IPS-15b (cell line): ENCODE data around the gene HOXB5.

Experiments
- H3K27me3 ChIP-seq: one replicate; pipeline ENCODE4 v1.6.1; 2013; ENCODE audit warnings: low read length; ENCODE audit not compliant: control insufficient read depth, insufficient read depth
- H3K36me3 ChIP-seq: one replicate; pipeline ENCODE4 v1.6.1; 2013; ENCODE audit warnings: low read length; ENCODE audit not compliant: control insufficient read depth, insufficient read depth
- H3K4me1 ChIP-seq: one replicate; pipeline ENCODE4 v1.6.1; 2013; ENCODE audit warnings: mild to moderate bottlenecking, low read length; ENCODE audit not compliant: control insufficient read depth, insufficient read depth
- H3K4me3 ChIP-seq: one replicate; pipeline ENCODE4 v1.5.1; 2013; ENCODE audit warnings: low read depth, low read length
- H3K9ac ChIP-seq: one replicate; pipeline ENCODE4 v1.6.1; 2013; ENCODE audit warnings: low read depth, mild to moderate bottlenecking, low read length
- H3K9me3 ChIP-seq: one replicate; pipeline ENCODE4 v1.6.1; 2013; ENCODE audit warnings: mild to moderate bottlenecking, low read length; ENCODE audit not compliant: control insufficient read depth, insufficient read depth

Gene HOXB5

GRCh38 chr17:48561884-48562810, 31.4 kb downstream of the HOXB5 start:
- H3K4me1 ChIP-seq = peaks cover 2% of the 10 kb centered on the region
- H3K9ac ChIP-seq = no peak overlapping the region
- peak overlapping the region; percentile 31 for H3K4me3 ChIP-seq
- H3K9me3 ChIP-seq = no peaks in the 10 kb centered on the region
- no peaks in the 10 kb centered on the region for H3K36me3 ChIP-seq
- H3K27me3 ChIP-seq = peaks cover 97% of the 10 kb centered on the region

- peak overlapping the region; percentile 16 for H3K4me3 ChIP-seq
- H3K27me3 ChIP-seq = peaks cover 96% of the 10 kb centered on the region
Observed at GRCh38 chr17:48559840-48560817, 33.5 kb downstream of the HOXB5 start.

DNA sequence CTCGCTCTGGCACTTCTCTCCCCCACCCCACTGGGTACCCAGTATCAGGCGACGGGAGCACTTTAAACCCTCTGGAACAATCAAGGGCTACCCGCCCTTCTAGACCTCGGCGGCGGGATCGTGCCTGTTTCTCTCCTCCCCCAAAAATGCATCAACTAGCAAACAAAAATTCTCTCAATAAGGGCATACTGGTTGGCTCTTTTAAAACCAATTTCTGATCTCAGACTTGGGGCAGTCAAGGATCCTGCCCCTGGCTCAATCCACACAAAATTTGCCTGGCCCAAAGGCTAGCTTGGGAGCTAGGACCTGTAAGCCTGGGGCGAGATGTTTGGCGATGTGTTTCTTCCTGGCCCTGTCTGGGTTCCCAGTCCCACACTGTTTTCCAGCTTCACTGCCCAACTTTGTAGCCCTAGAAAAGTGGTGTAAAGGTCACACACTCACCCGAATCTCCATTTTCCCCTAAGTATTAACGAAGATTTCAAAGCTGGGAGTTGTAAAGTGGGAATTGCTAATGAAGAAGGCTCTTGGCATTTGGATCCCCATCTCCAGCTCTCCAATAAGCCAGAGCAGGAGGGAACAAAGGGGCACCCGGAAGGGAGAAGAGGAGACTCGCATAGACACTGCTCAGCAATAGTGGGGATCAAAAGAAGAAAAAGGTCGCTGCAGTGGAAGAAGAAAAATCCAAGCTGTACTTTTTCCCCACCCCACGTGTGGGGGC, 34.3 kb downstream of the HOXB5 start:
- Histone ChIP-seq H3K4me3 (peak overlapping the region; percentile 16), H3K36me3 (no peaks in the 10 kb centered on the region), H3K9ac (no peak overlapping the region)

More at GRCh38 chr17:48559840-48560817, 33.5 kb downstream of the HOXB5 start:
- Histone ChIP-seq H3K9ac (no peak overlapping the region), H3K36me3 (no peaks in the 10 kb centered on the region), H3K9me3 (no peaks in the 10 kb centered on the region), H3K4me1 (peaks cover 2% of the 10 kb centered on the region)

GRCh38 chr17:48558831-48559121, 34.8 kb downstream of the HOXB5 start:
- H3K9ac ChIP-seq = no peak overlapping the region
- peak overlapping the region; percentile 16 for H3K4me3 ChIP-seq
- no peaks in the 10 kb centered on the region for H3K36me3 ChIP-seq
- peaks cover 98% of the 10 kb centered on the region for H3K27me3 ChIP-seq
- no peaks in the 10 kb centered on the region for H3K4me1 ChIP-seq
- H3K9me3 ChIP-seq = no peaks in the 10 kb centered on the region

More for the DNA sequence above, 34.3 kb downstream of the HOXB5 start:
- no peaks in the 10 kb centered on the region for H3K4me1 ChIP-seq
- H3K9me3 ChIP-seq = no peaks in the 10 kb centered on the region
- H3K27me3 ChIP-seq = peaks cover 96% of the 10 kb centered on the region

DNA sequence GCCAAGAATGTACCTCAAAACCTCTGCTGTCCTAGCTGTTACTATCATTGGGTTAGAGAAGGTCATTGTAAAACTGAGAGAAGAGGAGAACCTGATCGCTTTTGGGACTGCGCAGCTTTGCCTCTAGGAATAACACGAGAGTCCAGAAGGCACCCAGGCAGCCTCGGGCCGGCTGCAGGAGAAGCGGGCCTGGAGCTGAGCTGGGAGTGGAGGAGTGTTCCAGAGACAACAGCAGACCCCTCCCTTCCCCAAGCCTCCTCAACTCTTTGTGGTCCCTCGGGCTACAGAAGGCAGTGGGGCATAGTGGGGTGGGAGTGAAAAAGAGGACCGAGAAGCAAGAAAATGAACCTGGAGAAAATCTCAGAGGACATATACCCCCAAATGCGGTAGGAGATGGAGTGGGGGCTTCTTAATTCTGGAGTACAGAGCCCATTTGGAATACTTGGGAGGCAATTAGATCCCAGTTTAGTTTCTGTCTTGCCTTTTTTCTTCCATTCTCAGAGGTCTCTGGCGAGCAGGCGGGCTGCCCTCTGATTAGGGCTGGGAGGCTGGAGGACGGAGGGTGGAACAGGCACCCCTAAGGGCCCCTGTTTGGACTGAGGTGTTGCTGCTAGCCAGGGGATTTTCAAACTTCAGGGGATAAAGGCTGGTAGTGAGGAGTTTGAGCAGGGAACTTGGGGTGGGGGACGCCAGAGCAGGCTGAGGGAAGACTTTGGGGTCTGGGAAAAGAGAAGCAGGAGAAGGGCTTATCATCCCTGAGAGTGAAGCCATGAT, 35.3 kb downstream of the HOXB5 start:
- no peak overlapping the region for H3K9ac ChIP-seq
- H3K9me3 ChIP-seq = no peaks in the 10 kb centered on the region
- H3K27me3 ChIP-seq = peaks cover 98% of the 10 kb centered on the region
- no peak overlapping the region for H3K4me3 ChIP-seq
- H3K36me3 ChIP-seq = no peaks in the 10 kb centered on the region
- no peaks in the 10 kb centered on the region for H3K4me1 ChIP-seq

GRCh38 chr17:48556576-48557401, 36.8 kb downstream of the HOXB5 start:
- Histone ChIP-seq H3K27me3 (peaks cover 98% of the 10 kb centered on the region), H3K9me3 (no peaks in the 10 kb centered on the region), H3K4me1 (no peaks in the 10 kb centered on the region), H3K4me3 (no peak overlapping the region), H3K9ac (no peak overlapping the region), H3K36me3 (no peaks in the 10 kb centered on the region)

DNA sequence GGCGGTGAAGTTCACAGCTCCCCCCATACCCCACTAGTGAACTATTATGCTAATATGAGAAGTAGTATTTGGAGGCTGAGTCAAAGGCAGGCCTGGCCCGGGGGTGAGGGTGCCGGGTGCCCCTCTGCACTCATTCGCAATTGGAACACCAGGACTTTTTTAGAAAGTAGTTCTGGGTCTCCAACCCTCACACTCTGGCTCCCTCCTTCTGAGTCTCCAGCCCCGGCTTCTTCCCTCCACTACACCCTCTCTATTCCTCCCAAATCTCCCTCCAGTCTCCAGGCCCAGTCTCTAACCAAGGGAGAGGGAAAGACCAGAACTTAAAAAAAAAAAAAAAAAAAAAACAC, 37.4 kb downstream of the HOXB5 start:
- H3K9ac ChIP-seq = no peak overlapping the region
- H3K36me3 ChIP-seq = no peaks in the 10 kb centered on the region
- no peak overlapping the region for H3K4me3 ChIP-seq
- no peaks in the 10 kb centered on the region for H3K4me1 ChIP-seq
- H3K27me3 ChIP-seq = peaks cover 98% of the 10 kb centered on the region
- H3K9me3 ChIP-seq = no peaks in the 10 kb centered on the region

DNA sequence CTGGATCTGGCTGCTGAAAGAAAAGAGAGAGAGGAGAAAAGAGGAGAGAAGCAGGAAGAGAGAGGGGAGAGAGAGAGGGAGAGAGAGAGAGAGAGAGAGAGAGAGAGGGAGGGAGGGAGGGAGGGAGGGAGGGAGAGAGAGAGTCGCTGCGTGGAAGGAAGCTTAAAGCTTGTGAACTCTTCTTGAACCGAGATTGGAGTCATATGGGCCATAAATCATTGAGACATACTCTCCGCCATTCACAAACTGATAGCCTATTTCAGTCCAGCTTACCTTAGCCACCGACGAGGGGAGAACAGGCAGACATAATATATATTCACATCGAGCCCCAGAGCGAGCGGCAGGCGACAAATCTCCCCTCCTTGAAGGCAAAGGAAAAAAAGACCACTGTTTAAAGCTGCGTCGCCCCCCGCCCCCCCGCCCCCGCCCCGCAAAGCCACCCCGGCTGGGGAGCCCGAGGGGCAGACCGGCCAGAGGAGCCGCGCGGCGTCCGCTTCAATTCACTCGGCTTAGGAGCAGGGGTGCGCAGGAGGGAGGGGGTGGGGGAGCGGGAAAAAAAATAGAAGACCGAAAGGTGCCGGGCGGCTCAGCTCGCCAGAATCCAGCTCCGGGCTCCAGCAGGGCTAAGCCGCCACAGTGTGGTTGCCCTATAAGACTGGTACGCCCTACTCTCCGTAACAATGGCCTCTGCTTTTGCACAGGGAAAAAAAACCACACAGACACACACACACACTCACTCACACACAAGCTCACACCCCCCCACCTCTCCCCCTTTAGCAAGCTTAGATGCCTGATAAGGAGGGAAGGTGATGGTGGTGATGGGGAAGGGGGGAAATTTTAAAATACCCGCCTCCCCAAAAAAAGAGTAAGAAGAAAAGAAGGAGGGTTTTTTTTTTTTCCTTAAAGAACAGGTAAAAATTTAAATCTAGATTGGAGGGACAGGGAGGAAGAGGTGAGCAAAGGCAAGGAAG, 38.0 kb downstream of the HOXB5 start:
- Histone ChIP-seq H3K4me1 (no peaks in the 10 kb centered on the region), H3K9ac (no peak overlapping the region), H3K9me3 (no peaks in the 10 kb centered on the region), H3K27me3 (peaks cover 96% of the 10 kb centered on the region), H3K4me3 (peak overlapping the region; percentile 30), H3K36me3 (no peaks in the 10 kb centered on the region)

- Histone ChIP-seq H3K9ac (no peak overlapping the region), H3K36me3 (no peaks in the 10 kb centered on the region), H3K9me3 (no peaks in the 10 kb centered on the region), H3K4me1 (peaks cover 3% of the 10 kb centered on the region), H3K27me3 (peaks cover 96% of the 10 kb centered on the region), H3K4me3 (peak overlapping the region; percentile 30)
Observed at GRCh38 chr17:48554412-48555257, 38.9 kb downstream of the HOXB5 start.
